GM18507 (cell line): Measurements from ENCODE around the gene GTF2H4.
"Not testable (repeated sequence)": the region's sequence is repeated elsewhere in the genome, so short reads cannot be mapped to it uniquely, and the experiment has no call there.

Experiments
- DNase-seq: peaks from one replicate; pipeline ENCODE4 v3.0.0; 2011; ENCODE audit warnings: low read depth; ENCODE audit not compliant: insufficient read length; ENCODE audit errors: extremely low spot score
- FAIRE-seq: peaks from 2 replicates; lab custom pipeline; 2011; peaks lifted over from hg19 to GRCh38; lab: Jason Lieb, UNC

Gene GTF2H4

GRCh38 chr6:30891816-30892538 is 16.0 kb upstream of the GTF2H4 start:
- no peak for FAIRE-seq
- DNase-seq = no peak

DNA sequence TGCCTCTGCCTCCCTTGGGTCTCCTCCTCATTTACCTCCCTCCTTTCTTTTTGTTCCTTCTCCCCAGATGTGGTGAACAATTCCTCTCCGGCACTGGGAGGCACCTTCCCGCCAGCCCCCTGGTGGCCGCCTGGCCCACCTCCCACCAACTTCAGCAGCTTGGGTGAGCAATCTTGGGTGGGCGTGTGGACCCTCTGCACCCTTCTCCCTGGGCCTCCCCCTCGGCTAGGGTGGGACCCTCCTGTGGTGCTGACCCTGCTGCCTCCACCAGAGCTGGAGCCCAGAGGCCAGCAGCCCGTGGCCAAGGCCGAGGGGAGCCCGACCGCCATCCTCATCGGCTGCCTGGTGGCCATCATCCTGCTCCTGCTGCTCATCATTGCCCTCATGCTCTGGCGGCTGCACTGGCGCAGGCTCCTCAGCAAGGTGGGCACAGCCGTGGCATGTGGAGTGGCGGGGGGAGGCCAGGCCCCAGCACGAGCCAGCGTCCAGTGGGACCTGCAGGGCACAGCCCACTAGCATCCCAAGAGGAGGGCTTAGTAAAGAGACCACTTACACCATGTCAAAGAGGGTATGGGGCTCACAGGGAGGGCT is 14.9 kb upstream of the GTF2H4 start:
- DNase-seq = no peak
- FAIRE-seq = no peak

GRCh38 chr6:30893666-30894065 is 14.3 kb upstream of the GTF2H4 start:
- no peak for FAIRE-seq

DNA sequence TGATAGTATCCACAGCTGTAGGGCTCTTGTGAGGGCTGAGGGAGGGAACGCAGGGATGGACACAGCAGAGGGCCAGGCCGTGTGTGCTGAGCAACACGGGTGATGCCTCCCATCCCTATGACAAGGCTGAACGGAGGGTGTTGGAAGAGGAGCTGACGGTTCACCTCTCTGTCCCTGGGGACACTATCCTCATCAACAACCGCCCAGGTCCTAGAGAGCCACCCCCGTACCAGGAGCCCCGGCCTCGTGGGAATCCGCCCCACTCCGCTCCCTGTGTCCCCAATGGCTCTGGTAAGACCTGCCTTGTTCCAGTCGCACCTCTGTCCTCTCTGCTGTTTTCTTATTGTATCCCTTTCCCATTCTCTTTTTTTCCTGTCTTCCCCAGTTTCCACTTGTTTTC is 13.6 kb upstream of the GTF2H4 start:
- no peak for DNase-seq
- FAIRE-seq = no peak

More at GRCh38 chr6:30893666-30894065, 14.3 kb upstream of the GTF2H4 start:
- DNase-seq = no peak

GRCh38 chr6:30894935-30895334 is 13.1 kb upstream of the GTF2H4 start:
- DNase-seq = no peak
- FAIRE-seq = no peak

DNA sequence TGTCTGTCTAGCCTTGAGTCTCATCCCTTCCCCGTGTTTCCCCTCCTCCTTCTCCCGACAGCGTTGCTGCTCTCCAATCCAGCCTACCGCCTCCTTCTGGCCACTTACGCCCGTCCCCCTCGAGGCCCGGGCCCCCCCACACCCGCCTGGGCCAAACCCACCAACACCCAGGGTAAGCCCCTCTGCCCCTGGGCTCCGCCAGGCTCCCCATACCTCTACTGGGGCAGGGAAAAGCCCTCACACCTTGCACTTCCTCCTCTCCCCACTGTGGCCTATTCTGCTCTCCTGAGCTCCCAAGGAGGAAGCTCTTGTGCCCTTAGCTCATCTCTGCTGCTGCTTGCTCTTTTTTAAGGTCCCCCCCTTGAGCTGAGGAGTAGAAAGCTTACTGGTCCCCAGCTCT is 12.7 kb upstream of the GTF2H4 start:
- FAIRE-seq = no peak

DNA sequence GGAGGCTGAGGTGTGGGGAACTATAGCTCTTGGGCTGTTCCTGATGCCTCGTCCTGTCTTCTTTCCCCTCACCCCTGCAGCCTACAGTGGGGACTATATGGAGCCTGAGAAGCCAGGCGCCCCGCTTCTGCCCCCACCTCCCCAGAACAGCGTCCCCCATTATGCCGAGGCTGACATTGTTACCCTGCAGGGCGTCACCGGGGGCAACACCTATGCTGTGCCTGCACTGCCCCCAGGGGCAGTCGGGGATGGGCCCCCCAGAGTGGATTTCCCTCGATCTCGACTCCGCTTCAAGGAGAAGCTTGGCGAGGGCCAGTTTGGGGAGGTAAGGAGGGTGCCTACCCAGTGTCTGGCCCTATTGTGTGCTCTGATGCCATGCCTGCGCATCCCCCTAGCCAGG is 11.5 kb upstream of the GTF2H4 start:
- no peak for DNase-seq
- no peak for FAIRE-seq

More for the DNA sequence above, 12.7 kb upstream of the GTF2H4 start:
- DNase-seq = no peak

DNA sequence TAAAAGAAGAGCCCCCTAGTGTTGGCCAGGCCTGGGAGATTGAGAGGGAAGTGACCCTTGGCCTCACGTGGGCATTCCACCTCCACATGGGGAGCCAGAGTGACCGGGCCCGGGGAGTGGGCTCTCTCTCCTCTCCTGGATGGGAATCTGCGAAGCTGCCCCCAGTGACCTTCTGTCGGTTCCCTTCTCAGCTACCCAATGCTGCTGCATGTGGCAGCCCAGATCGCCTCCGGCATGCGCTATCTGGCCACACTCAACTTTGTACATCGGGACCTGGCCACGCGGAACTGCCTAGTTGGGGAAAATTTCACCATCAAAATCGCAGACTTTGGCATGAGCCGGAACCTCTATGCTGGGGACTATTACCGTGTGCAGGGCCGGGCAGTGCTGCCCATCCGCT is 10.1 kb upstream of the GTF2H4 start:
- DNase-seq (no peak), FAIRE-seq (no peak)

- DNase-seq = no peak
- FAIRE-seq = no peak
Observed at GRCh38 chr6:30898750-30899360, 9.2 kb upstream of the GTF2H4 start.

DNA sequence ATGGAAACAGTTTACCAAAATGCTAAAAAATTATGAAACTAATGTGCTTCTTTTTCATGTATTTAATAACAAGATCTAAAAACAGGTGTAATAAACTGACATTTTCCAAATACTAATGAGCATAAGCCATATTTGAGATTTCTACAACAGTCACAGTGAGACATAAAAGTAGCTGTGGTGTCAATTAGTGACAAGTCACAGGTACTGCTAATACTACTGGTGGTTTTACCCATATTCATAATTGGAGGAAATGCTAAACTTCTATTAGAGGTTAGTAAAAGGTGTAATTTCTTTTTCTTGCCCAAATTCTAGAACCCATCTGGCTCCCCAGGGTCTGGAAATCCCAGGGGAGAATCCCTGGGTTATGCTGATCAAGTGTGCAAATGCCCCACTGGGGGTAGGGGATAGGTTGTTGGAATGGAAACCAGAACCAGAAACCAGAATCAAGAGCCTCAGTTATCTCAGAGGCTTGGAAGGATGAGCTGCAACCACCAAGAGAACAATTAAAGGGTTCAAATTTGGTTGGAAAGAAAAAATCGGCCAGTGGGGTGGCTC is 7.1 kb upstream of the GTF2H4 start:
- no peak for FAIRE-seq
- DNase-seq = no peak

DNA sequence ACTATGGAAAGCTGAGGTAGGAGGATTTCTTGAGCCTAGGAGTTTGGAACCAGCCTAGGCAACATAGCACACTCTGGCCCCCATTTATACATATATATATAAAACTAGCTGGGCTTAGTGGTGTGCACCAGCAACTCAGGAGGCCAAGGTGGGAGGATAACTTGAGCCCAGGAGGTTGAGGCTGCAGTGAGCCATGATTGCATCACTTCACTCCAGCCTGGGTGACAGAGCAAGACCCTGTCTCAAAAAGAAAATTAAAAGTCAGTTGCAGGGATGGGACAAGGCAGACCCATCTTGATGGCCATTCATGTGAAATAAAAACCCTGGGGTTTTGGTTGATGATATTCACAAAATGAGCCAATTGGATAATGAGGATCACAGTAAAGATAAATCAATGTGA is 6.6 kb upstream of the GTF2H4 start:
- DNase-seq = no peak
- no peak for FAIRE-seq

DNA sequence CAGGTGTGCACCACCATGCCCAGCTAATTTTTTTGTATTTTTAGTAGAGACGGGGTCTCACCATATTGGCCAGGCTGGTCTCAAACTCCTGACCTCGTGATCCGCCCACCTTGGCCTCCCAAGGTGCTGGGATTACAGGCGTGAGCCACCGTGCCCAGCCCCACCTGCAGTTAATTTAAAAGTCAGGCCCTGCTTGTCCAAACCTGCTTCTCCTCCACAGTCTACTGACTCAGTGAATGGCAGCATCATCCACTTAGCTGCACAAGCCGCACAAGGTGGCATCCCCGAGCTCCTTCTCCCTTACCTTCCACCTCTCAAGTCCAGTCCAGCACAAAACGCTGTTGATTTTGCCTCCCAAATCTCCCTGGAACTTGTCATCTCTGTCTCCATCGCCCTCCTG is 5.8 kb upstream of the GTF2H4 start:
- not testable (repeated sequence) for DNase-seq, FAIRE-seq

DNA sequence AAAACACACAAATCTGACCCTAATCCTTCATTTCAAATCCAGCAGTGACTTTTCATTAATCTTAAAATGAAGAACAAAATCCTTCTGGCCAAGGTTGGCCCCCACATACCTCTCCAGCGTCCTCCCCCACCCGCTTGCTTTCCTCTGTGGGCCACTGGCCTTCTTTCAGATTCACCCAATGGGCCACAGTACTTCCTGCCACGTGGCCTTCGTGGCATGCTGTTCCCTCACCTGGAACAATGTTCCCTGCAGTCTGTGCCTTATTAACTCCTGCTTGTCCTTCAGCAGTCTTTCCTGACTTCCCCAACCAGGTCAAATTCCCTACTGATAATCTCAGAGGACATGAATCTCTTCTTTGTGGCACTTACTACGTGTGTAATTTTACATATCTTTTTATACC is 5.3 kb upstream of the GTF2H4 start:
- no peak for FAIRE-seq
- DNase-seq = no peak

DNA sequence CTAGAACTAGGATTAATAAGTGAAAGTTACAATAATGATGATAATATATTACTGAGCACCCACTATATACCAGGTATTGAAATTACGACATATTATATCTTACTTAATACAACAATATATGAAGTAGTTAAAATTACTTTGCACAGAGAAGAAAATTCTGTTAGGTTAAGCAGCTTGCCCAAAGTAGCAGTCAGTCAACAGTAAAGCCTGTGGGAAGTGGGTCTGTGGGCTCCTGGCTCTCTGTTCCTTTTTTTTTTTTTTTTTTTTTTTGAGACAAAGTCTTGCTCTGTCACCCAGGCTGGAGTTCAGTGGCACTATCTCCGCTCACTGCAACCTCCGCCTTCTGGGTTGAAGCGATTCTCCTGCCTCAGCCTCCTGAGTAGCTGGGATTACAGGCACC is 4.8 kb upstream of the GTF2H4 start:
- FAIRE-seq = no peak
- no peak for DNase-seq

DNA sequence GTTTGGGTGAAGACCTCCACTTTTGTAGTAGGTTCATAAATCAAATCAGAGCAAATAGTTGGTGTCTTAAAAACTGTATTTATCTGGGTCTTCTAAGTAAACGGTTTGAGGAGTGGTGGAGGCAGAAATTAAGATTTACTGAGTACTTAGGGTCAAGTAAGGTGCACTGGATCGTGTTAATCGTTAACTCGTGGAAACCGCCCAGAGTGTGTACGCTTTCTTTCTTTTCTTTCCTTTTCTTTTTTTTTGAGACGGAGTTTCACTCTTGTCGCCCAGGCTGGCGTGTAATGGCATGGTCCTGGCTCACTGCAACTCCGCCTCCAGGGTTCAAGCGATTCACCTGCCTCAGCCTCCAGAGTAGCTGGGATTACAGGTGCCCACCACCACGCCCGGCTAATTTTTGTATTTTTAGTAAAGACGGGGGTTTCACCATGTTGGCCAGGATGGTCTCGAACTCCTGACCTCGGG is 683 bp upstream of the GTF2H4 start:
- DNase-seq, FAIRE-seq: not testable (repeated sequence)

DNA sequence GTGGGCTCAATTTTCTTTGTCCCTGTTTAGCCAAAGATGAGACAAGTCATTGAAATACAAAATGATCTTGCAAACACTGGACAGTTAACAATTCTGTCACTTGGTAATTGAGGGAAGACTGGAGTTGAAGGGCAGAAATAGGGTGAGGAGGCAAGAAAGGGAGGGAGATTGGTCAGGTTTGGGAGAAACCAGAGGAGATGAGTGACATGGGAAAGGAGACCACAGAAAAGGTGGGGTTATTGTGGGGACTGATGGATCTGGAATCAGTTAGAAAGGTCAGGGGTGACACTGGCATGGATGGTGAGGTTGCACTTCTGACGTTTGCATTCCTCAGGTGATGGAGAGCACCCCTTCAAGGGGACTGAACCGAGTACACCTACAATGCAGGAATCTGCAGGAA is 693 bp downstream of the GTF2H4 start:
- DNase-seq (no peak), FAIRE-seq (no peak)

DNA sequence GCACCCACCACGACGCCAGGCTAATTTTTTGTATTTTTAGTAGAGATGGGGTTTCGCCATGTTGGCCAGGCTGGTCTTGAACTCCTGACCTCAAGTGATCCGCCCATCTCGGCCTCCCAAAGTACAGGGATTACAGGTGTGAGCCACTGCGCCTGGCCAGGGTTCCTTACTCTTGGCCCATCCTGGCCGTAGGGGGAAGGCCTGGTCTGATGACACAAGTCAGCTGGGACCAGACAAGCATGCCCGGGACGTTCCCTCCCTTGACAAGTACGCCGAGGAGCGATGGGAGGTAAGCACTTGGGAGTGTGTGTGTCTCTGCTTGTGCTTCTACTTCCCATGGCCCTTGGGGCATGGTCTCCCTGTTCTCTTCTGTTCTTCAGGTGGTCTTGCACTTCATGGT is 2.5 kb downstream of the GTF2H4 start:
- not testable (repeated sequence) for FAIRE-seq, DNase-seq

DNA sequence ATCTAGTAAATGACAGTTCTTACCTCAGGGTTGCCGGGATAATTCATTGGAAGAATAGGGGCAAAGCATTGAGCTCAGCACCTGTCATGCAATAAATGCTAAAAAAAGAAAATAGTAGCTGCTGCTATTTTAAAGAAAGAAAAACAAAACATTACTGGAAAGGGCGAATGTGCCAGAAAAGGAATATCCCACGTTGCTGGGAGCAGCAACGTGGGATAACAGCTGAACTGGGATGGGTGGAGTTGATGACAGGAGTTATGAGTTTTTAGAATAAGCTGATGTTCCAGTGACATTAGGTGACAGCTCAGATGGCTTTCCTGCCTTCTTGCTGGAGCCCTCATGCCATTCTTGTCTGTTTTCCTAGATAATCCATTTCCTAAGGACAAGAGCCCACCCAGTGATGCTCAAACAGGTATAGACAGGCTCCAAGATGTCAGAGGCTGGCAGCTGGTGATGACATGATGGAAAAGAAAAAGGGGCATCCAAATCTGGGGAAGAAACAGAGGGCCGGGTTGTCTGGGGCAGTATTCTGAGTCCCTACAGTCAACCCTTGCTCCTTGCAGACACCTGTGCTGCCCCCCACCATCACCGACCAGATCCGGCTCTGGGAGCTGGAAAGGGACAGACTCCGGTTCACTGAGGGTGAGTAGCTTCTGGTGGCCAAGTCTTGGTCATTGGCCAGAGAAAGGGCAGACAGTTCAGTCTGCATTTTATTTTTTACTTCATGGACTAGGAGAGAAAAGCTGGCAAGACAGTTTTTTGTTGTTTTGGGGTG is 4.9 kb downstream of the GTF2H4 start:
- DNase-seq = no peak
- no peak for FAIRE-seq

- DNase-seq = peak; percentile 17
- FAIRE-seq = no peak
Observed at GRCh38 chr6:30913721-30914075, 5.7 kb downstream of the GTF2H4 start.
